ENCODE results near the gene ANKRD62. TPM values are rescaled to one million over a fixed set of nuclear protein-coding genes. Genes with fewer than 3 reads are reported as not detected.
A peak's percentile ranks its signal among the peaks of the same experiment; 100 is the strongest.
"Not testable (repeated sequence)": the region's sequence is repeated elsewhere in the genome, so short reads cannot be mapped to it uniquely, and the experiment has no call there.

The ANKRD62 gene
- total RNA-seq, 2 donors from 2014 or later, result 0.05 TPM; not detected in 1

DNA sequence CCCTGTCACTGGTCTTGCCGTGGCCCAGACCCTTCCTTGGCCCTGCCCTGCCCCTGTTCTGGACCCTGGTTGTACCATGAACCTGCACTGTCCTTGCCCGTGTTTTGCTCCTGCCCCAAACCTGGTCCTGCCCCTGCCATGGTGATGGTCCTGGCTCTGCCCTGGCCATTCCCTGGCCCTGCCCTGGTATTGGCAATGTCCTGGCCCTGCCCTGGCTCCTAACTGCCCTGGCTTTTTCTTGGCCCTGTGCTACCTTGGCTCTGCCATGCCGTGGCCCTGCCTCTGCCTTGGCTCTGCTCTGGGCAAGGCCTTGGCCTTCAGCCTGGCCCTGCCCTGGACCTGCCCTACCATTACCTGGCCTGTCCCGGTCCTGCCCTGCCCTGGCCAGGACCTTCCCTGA is 5.5 kb upstream of the ANKRD62 start:
- DNase-seq (ENCODE audit: low spot score), result no peak
- intact Hi-C loops (cut with DNase I), result no loop called here

DNA sequence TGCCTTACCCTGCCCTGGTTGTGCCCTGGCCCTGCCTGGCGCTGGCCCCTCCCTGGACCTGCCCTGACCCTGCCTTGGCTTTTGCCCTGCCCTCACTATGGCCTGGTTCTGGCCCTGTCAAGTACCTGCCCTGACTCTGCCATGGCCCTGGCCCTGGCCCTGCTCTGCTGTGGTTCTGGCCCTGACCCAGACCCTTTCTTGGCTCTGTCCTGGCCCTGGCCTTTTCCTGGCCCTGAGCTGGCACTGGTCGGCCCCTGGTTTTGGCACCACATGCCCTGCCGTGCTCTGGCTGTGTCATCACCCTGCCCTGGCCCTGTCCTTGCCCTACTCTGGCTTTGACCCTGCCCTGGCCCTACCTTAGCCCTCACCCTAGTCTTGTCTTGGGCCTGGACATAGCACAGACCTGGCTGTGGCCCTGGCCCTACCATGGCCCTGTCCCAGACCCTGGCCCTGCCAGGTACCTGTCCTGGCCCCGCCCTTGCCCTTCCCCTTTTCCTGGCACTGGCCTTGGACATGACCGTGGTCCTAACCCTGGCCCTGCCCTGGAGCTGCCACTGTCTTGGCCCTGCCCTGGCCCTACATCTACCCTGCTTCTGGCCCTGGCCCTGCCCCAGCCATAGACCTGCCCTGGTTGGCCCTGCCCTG is 4.8 kb upstream of the ANKRD62 start:
- no peak for DNase-seq (ENCODE audit: low spot score)
- intact Hi-C loops (cut with DNase I), result no loop called here

DNA sequence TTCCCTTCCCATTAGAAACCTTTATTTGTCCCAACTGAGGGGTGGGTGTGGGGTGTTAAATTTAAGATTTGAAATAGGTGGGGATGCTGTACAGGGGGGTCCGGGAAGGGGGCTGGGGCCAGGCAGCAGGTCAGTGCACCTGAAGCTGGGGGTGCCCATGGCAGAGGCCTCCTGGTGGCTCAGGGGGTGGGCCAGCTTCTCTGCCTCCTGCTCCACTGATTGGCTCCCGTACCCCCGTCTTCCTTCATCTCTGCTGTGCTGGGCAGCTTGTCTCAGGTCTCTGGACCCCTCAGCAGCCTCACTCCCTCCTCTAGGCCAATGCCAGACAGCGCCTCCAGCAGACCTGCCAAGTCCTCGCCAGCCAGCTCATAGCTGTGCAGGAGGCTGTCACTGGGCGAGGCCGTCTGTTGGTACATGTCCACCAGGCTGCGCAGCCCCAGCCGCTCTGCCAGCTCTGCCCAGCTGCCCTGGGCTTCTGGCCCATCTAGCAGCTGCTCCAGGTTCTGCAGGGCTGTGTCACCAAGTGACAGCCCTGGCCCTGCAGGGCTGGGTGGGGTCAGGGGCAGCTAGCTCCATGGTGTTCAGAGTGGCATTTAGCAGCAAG is 2.0 kb upstream of the ANKRD62 start:
- intact Hi-C loops (cut with DNase I), result no loop called here
- DNase-seq (ENCODE audit: low spot score), result no peak

DNA sequence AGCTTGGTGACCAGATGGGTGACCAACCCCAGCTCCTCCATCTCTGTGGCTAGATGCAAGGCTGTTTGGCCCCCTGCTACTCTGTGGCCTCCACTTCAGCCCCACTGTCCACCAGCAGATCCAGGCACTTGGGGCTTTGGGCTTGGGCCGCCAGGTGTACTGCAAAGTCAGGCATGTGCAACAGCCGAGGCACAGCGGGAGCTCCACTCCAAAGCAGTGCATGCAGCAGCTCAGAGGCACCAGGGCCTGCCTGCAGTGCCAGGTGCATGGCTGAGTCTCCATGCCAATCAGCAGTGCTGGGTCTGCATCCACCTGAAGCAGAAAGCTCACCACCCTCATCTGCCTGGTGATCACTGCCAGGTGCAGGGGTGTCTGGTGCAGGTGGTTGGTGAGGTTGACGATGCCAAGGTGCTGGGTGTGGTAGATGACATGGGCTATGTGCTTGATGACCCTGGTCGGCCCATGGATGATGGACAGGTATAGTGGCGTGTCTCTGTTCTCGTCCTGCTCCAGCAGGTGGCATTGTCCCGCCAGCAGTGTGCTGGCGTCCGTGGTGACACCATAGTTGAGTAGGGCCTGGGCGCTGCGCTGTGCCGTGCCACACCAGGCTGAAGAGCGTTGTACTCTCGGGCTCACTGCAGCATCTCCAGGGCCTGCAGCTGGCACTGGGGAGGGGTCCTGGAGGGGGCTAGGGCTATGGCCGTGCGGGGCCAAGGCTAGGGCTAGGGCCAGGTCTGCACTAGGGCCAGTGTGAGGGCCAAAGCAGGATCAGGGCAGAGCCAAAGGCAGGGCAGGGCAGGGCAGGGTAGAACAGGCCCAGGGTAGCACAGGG is 1.0 kb upstream of the ANKRD62 start:
- intact Hi-C loops (cut with DNase I), result no loop called here

DNA sequence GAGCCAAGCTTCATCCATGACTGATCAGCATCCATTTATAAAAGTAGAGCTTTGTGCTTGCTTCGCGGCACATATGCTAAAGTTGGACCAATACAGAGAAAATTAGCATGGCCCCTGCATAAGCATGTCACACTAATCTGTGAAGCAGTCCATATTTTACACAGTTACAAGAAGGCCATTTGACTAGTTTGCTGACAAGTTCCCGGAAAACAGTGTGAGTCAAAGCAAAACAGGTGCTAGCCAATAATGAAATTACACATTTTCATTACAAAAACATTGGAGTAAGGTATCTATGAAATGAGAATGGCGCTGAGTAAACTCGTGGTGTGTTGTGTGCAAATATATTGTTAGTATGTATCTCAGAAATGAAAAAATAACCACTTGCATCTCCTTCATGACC is 4.7 kb downstream of the ANKRD62 start:
- DNase-seq (ENCODE audit: low spot score), result no peak
- intact Hi-C loops (cut with DNase I), result no loop called here

More for the DNA sequence above, 1.0 kb upstream of the ANKRD62 start:
- DNase-seq (ENCODE audit: low spot score), result no peak

DNA sequence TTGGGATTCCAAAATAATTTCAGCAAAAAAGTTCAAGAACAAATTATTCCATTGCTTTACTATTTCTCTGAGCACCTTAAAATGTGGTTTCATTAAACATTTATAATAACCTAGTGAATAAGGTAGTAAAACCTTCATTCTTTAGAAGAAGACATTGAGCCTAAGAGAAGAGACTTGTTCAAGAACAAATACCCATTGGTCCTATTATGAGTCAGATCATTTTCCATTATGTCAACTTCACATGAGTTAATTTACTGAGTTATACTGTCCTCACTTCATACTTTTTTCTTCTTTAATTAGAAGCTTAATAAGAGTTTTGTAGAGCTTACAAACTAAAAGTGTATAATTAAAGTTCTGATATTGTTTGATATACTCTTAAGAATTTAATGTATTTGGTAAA is 5.5 kb downstream of the ANKRD62 start:
- no peak for DNase-seq (ENCODE audit: low spot score)
- intact Hi-C loops (cut with DNase I), result no loop called here

DNA sequence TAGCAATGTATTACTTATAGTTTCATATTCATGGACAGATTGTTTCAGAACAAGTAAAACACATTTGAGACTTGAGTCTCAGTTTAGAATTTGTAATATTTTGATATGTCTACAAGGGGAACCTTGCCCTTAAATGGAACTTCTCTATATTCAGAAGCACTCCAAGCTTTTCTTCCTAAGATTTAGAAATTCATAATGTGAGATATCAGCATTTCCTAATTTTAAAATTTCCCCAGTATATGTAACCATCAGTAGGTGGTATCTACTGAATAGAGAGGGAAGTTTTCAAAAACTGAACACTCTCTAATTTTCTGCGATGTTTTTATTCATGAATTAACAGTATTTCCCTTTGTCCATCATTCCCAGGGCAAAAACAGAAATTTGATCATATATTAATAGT is 7.6 kb downstream of the ANKRD62 start:
- intact Hi-C loops (cut with DNase I), result no loop called here
- no peak for DNase-seq (ENCODE audit: low spot score)

DNA sequence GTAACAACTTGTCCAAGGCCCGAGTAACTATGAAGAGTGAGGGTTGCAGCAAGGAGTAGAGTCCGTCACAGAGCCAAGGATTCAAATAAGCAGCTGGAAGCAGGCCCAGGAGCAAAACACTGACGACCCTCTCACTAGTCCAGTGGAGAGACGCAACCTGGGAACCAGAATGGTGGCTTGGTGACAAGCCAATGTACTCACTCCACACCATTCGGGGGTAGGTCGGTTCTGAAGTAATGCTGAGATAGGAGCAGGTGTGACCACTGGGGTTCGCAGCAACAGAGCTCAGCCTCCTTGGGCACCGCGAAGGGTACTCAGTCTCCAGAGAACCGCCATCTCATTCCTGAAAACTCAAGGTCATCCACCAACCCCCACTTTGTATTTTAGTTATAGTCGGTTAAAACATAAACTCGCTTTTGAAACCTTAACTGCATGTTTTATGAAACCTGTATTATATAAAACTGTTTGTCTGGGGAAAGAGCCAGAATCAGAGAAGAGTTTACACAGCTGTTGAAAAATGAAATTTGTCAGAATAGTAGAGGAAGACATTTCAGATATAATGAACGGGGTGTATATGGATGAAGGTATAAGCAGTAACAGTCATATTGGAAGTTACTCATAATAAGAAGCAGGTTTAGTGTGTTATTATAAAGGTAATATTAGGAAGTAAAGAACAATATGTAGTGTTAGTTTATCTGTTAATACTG is 8.6 kb downstream of the ANKRD62 start:
- intact Hi-C loops (cut with DNase I), result no loop called here
- no peak for DNase-seq (ENCODE audit: low spot score)

DNA sequence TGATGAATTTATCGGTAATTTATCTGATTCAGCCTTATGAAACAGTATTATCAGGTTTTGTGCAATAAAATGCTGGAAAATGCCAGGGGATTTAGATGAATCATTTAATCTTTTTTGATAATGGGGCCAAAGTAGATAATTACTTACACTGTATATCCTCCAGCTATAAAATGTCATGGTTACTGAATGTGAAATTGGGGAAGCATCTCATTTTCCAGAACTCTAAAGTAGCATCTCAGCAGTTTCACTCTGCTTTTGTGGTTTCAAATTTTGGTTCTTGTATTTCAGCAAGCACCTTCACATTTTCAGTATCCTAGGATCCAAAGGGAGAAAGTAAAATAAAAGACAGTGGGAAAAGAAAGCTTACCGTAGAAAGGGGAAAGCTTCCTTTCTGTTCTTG is 12.8 kb downstream of the ANKRD62 start:
- DNase-seq (ENCODE audit: low spot score), result no peak
- intact Hi-C loops (cut with DNase I), result no loop called here

DNA sequence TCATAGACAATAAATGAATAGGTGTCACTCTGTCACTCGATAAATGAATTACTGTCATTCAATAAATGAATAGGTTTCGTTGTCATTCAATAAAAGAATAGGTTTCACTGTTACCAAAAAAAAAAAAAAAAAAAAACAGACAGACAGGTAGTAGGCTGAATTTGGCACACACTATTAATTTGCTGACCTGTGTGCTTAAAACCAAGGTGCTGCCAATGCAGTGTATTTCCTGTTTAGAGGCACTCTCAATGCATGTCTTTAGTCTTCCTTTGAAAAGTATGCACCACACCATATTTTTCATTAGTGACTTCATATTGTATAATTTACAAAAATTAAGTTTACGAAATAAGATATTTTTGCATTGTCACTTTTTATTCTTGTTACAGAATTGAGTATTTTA is 16.2 kb downstream of the ANKRD62 start:
- no peak for DNase-seq (ENCODE audit: low spot score)
- intact Hi-C loops (cut with DNase I), result no loop called here

DNA sequence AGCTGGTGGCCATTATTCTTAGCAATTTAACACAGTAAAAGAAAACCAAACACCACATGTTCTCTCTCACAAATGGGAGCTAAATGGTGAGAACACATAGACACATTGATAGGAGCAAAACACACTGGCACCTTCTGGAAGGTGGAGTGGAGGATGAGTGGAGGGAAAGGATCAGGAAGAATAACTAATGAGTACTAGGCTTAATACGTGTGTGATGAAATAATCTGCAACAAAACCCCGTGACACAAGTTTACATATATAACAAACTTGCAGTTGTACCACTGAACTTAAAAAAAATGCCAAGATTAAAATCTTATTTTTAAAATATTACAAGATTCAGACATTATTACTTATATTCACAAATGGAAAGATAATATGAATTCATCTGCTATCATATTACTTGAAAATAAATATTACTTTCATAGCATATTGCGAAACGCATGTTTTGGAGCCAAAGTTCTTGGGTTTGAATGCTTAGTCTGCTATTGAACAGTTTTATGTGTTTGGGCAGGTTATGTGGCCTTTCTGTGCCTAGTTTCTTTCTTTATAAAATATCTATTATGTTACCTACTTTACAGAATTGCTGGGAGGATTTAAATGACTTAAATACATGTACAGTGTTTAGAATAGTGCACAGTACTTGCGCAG is 20.5 kb downstream of the ANKRD62 start:
- intact Hi-C loops (cut with DNase I), result no loop called here
- DNase-seq (ENCODE audit: low spot score), result no peak

DNA sequence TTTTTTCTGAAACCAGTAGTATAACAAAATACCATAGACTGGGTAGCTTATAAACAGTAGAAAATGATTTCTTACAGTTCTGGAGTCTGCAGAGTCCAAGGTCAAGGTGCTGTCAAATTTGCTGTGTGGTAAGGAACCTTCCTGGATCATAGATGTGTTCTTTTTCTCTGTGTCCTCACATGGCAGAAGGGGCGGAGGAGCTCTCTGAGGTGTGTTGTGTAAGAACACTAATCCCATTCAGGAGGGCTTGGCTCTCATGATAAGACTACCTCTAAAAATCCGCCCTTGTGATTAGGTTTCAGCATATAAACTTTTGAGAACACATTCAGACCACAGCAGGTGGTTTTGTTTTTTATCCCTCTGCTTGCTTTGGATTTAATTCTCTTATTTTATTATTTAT is 25.7 kb downstream of the ANKRD62 start:
- no peak for DNase-seq (ENCODE audit: low spot score)

DNA sequence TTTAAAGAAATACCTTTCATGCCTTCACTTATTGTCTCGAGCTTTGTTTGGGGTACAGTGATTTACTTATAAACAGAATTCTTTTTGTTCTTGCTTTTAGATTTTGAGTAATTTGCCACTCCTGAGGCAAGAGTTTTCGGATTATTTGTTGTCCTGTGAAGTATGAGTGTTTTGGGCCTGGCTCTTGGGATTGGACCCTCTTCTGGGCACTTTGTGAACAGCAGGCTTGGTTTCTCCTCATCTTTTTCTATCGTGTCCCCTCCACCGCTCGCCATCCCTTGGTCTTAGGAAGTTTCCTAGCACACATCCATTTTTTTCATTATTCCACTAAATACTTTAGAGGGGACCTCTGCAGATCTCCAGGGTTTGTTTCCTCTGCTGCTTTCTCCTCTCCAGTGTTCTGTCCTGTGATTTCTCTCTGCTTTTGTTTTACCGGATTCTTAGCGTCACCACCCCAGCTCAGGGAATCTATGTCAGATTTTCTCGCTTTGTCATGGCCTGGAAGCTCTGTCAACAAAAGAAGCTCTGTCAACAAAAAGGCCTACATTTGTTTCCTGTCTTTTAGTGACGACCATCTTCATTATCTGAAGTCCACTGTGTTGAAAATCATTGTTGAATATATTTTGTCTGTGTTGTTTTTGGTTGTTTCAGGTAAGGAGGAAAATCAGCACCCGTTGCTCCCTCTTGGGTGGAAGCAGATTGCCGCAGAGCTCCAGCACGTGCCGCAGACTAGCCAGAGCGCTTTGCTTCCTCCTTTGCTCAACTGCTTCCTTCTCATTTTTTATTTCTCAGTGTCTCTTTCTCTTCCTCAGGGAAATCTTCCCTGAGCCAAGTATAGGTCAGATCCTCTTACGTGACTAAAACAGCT is 27.8 kb downstream of the ANKRD62 start:
- intact Hi-C loops (cut with DNase I), result no loop called here
- DNase-seq (ENCODE audit: low spot score), result no peak

More for the DNA sequence above, 25.7 kb downstream of the ANKRD62 start:
- intact Hi-C loops (cut with DNase I), result no loop called here

DNA sequence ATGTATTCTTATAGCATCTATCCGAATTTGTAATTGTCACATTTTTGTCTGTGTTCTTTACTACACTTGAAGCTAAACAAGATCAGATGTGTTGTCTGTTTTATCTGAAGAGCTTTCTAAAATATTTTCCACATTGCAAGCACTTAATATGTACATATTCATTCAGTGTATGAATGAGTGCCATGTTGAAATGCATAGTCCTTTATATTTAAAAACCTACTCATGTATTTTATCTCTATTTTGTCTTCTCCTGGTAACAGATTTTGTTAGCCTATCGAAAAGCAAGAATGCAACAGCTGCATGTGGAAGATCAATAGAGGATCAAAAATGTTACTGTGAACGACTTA is 28.4 kb downstream of the ANKRD62 start:
- DNase-seq (ENCODE audit: low spot score); intact Hi-C loops (cut with DNase I): not testable (repeated sequence)

DNA sequence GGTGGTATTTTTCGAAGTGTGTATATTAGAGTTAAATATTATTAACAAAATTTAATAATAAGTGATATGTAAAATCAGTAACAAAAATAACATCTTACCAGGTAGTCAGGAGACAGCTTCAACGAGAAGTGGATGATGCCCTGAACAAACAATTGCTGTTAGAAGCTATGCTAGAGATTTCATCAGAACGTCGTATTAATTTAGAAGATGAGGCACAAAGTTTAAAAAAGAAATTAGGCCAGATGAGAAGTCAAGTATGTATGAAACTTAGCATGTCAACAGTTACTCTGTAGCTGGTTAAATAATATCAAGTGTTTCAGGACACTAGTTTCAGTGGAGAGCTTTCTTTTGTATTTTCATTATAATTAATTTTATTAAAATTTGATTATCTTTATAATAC is 34.0 kb downstream of the ANKRD62 start:
- DNase-seq (ENCODE audit: low spot score); intact Hi-C loops (cut with DNase I): not testable (repeated sequence)

DNA sequence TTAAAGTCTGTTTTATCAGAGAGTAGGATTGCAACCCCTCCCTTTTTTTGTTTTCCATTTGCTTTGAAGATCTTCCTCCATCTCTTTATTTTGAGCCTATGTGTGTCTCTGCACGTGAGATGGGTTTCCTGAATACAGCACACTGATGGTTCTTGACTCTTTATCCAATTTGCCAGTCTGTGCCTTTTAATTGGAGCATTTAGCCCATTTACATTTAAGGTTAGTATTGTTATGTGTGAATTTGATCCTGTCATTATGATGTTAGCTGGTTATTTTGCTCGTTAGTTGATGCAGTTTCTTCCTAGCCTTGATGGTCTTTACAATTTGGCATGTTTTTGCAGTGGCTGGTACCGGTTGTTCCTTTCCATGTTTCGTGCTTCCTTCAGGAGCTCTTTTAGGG is 45.2 kb downstream of the ANKRD62 start:
- intact Hi-C loops (cut with DNase I); DNase-seq (ENCODE audit: low spot score): not testable (repeated sequence)

DNA sequence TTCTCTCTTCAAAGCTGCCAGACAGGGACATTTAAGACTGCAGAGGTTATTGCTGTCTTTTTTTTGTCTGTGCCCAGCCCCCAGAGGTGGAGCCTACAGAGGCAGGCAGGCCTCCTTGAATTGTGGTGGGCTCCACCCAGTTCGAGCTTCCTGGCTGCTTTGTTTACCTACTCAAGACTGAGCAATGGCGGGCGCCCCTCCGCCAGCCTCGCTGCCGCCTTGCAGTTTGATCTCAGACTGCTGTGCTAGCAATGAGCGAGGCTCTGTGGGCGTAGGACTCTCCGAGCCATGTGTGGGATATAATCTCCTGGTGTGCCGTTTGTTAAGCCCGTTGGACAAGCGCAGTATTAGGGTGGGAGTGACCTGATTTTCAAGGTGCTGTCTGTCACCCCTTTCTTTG is 47.2 kb downstream of the ANKRD62 start:
- peak; percentile 68 for DNase-seq (ENCODE audit: low spot score)
- intact Hi-C loops (cut with DNase I), result not testable (repeated sequence)

DNA sequence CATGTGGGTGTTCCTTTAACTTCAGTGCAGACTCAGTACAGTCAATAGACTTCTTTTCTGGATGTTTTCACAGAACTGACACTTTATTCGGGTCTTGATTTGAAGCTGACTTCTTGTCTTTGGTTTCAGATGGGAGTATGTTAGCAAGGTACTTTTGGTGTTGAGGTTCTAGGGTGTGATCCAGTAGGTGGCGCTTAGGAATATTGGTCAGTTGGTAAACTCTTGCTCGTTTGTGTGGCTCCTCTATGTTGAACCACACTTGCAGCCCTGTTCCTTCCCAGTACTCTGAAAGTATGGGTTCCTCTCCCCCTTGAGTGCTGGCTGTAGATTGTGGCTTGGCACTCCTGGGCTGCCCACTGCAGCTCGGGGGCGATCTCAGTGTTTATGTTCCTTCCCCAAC is 48.1 kb downstream of the ANKRD62 start:
- DNase-seq (ENCODE audit: low spot score); intact Hi-C loops (cut with DNase I): not testable (repeated sequence)

DNA sequence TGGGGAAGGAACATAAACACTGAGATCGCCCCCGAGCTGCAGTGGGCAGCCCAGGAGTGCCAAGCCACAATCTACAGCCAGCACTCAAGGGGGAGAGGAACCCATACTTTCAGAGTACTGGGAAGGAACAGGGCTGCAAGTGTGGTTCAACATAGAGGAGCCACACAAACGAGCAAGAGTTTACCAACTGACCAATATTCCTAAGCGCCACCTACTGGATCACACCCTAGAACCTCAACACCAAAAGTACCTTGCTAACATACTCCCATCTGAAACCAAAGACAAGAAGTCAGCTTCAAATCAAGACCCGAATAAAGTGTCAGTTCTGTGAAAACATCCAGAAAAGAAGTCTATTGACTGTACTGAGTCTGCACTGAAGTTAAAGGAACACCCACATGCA is 55.8 kb downstream of the ANKRD62 start:
- intact Hi-C loops (cut with DNase I); DNase-seq (ENCODE audit: low spot score): not testable (repeated sequence)

Measured in posterior vena cava (tissue), 2 donors.